NAMALWA (cell line): ENCODE data around the gene MYBL2.
"Not testable (repeated sequence)": the region's sequence is repeated elsewhere in the genome, so short reads cannot be mapped to it uniquely, and the experiment has no call there.

Source experiments
- DNase-seq: peaks from one replicate; pipeline ENCODE4 v3.0.0-alpha.2; 2015; ENCODE audit warnings: low spot score

MYBL2 gene

DNA sequence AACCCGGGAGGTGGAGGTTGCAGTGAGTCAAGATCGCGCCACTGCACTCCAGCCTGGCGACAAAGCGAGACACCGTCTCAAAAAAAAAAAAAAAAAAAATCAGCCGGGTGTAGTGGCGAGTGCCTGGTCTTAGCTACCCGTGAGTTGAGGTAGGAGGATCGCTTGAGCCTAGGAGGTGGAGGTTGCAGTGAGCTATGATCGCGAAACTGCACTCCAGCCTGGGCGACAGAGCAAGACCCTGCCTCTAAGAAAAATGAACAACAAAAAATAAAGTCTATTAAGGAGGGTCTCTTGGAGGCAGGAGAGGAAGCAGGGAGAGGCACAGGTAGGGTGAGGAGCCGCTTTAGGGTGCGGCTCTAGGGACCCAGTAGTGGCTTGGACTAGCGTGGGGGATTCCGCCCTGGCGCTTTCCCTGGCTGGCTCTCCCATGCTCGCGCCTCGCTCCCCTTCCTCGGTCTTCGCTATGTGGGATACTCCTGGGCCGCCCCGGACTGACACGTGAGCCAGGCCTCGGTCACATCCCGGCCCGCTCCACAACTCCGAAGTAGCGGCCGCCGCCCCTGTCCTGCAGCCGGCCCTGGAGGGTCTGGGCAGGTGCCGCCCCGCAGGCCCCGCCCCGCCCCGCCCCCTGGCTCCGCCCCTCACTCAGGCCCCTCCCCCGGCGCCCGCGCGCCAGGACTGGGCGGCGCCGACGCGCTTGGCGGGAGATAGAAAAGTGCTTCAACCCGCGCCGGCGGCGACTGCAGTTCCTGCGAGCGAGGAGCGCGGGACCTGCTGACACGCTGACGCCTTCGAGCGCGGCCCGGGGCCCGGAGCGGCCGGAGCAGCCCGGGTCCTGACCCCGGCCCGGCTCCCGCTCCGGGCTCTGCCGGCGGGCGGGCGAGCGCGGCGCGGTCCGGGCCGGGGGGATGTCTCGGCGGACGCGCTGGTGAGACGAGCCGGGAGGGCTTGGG lies at the start of gene MYBL2:
Gene MYBL2 (plus strand): TSS at position 739 of the 953 bp plus-strand sequence. CDS start 170 bp downstream, at position 909.
- peak; percentile 84 for DNase-seq

DNA sequence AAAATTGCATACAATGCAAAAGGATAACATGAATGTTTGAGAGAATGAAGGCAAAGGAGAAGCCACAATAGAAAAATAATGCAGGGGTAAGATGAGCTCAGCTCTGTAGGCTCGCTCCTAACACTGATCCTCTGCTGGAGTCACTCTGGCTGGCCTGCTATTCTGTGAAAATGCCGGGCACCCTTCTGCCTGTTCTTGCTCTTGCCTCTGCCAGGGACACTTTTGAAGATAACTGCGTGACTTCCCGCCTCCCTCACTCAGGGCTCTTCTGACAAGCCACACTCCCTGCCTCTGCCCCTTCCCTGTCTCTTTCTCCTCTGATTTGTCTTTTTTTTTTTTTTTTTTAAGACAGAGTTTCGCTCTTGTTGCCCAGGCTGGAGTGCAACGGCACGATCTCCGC lies 35.3 kb upstream of the MYBL2 start:
- DNase-seq: no peak

DNA sequence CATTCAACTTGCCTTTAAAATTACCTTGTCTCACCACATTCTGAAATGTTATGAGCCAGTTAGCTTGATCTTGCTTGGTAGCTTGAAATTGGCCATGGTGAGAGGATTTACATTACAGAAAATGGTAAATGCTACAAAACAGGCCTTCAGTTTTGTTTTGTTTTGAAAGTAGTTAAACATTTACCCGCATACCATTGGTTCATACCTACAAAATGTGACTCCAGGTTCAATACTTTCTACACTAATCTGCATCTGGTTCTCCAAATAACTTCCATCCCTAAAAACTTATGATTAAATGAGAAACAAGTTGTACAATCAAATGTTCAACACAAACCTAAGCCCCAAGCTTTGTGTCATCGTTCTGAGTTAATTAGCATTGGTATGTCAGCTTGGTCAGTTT lies 30.5 kb upstream of the MYBL2 start:
- DNase-seq: no peak

DNA sequence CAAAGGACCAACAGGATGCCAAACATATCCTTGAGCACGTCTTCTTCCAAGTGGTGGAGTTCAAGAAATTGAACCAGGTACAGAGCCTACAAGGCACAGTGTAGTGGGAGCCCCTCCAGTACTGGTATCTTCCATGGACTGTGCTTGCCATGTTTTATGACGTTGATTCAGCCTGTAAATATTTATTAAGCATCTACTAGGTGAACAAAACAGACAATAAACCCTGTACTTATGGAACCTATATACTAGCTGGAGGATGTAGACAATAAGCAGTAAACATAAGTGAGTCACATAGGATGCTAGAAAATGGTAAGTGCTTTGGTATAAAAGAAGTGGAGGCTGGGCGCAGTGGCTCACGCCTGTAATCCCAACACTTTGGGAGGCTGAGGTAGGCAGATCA lies 24.4 kb upstream of the MYBL2 start:
- DNase-seq: no peak

DNA sequence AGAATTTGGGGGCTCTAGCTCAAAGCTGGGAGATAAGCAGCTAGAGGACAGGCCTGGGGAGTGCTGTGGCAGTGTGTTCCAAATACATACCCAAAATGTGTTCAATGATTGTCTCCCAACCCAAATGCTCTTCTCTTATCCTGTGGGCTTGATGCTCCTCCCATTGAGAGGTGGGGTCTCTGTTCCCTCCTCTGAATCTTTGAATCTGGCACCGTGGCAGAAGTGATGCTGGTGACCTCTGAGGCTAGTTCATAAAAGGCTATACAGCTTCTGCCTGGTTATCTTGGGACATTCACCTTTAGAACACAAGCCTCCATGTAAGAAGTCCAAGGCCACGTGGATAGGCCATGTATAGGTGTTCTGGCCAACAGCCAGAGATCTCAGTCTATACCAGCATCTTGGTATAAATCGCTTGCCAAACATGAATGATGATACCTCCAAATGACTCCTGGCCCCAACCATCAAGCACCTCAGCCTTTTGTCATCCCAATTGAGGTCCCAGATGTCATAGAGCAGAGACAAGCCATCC lies 15.9 kb upstream of the MYBL2 start:
- DNase-seq: no peak

DNA sequence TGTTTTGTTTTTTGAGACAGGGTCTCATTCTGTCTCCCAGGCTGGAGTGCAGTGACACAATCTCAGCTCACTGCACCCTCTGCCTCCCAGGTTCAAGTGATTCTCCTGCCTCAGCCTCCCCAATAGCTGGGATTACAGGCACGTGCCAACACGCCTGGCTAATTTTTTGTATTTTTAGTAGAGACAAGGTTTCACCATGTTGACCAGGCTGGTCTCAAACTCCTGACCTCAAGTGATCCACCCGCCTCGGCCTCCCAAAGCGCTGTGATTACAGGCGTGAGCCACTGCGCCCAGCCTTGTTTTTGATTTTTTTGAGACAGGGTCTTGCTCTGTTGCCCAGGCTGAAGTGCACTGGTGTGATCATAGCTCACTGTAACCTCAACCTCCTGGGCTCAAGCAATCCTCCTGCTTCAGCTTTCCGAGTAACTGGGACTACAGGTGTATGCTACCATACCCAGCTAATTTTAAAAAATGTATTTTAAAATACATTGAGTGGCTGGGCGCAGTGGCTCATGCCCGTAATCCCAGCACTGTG lies 15.2 kb upstream of the MYBL2 start:
- not testable (repeated sequence) for DNase-seq

DNA sequence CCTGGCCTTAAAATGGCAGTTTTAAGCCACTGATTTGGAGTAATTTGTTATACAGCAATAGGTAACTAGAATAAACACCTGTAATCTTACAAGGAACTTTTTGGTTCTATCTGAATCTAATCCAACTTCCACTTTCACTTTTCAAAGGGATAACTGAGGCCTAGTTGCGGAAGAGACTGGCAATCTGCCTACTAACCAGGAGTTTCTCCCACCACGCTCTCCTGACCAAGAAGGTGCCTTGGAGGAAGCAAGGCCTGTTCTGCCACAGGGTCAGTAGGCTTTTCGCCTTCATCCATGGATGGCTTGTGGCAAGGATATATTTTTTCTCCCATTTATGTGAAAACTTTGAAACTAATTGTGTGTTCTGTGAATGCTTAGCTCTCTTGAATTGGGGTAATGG lies 12.9 kb upstream of the MYBL2 start:
- no peak for DNase-seq

DNA sequence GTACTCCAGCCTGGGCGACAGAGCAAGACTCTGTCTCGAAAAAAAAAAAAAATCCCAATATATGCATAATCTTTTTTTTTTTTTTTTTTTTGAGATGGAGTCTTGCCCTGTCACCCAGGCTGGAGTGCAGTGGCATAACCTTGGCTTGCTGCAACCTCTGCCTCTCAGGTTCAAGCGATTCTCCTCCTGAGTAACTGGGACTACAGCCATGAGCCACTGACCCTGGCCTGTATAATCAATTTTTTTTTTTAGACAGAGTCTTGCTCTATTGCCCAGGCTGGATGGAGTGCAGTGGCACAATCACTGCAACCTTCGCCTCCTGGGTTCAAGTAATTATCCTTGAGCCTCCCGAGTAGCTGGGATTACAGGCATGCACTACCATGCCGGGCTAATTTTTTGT lies 11.7 kb upstream of the MYBL2 start:
- DNase-seq: not testable (repeated sequence)

DNA sequence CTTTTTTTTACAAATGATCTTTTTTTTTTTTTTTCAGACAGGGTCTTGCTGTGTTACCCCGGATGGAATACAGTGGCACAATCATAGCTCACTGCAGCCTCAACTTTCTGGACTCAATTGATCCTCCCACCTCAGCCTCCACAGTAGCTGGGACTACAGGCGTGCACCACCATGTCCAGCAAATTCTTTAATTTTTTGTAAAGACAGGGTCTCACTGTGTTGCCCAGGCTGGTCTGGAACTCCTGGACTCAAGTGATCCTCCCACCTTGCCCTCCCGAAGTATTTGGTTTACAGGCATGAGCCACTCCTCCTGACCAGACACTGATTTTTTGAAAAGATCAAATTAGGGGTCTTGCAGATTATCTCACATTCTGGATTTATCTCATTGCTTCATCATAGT lies 11.0 kb upstream of the MYBL2 start:
- peak; percentile 2 for DNase-seq

DNA sequence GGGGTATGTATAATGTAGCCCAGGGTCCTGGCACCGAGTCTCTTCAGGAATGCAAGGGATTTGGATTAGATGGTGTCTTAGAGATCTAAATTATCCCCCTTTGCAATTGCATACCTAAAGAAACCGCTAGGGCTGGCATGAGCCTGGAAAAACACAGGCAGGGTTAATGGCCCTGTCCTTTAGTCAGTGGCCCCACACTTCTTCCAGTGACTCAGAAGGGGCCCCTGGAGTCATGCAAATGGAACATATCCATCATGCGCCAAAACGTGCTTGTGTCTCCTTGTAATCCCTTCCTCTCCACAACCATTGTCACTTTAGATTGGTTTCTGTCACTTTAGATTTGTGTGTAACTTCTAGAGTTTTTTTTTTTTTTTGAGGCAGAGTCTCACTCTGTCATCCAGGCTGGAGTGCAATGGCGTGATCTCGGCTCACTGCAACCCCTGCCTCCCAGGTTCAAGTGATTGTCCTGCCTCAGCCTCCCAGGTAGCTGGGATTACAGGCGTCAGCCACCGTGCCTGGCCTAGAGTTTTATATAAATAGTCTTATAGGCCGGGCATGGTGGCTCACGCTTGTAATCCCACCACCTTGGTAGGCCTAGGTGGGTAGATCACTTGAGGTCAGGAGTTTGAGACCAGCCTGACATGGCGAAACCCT lies 8.7 kb upstream of the MYBL2 start:
- no peak for DNase-seq

DNA sequence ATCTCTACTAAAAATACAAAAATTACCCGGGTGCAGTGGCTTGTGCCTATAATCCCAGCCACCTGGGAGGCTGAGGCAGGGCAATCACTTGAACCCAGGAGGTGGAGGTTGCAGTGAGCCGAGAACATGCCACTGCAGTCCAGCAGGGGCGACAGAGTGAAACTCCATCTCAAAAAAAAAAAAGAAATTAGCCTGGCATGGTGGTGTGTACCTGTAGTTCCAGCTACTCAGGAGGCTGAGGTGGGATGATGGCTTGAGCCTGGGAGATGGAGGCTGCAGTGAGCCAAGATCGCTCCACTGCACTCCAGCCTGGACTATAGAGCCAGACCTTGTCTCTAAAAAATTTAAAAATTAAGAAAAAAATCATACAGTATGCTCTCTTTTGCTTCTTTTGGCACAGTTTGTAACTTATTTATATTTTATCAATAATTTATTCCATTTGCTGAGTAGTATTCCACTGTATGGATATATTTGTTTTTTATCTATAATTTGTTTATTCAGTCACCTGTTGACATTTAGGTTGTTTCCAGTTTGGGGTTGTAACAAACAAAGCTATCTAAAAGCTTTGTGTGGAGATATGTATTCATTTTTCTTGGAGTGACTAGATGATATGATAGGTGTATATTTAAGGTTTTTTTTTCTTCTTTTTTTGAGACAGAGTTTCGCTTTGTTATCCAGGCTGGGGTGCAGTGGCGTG lies 8.0 kb upstream of the MYBL2 start:
- DNase-seq: peak; percentile 57

DNA sequence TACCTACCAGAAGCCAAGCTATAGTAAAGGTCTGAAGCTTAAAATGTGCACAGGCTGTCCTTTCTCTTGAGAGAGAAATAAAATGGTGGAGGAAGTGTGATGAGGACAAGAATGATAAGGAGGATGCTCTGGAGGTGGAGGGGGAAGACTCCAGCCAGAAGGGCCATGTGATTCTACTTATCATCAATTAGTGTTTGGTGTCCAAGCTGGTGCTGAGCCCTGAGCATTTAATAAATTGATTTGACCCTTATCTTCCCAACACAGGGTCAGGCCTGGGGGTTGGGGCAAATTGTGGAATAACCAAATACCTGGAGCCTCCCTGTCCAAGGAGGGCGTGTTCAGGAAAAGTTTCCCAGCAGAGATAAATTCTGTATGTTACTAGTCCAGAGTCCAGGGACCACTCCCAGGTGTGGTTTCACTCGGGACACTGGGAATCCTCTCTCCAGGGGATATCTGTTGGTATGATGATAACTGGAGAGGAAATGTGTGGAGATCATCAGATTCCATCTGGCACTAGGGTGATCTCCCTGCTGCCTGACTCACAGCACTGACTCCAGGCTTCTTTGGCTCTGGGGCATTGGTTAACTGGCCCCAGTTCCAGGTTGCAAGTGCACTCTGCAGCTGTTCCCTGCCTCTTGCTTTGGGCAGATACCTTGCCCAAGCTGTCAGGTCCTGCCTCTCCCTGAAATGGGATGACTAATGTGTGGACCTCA lies 3.8 kb upstream of the MYBL2 start:
- DNase-seq: peak; percentile 1

DNA sequence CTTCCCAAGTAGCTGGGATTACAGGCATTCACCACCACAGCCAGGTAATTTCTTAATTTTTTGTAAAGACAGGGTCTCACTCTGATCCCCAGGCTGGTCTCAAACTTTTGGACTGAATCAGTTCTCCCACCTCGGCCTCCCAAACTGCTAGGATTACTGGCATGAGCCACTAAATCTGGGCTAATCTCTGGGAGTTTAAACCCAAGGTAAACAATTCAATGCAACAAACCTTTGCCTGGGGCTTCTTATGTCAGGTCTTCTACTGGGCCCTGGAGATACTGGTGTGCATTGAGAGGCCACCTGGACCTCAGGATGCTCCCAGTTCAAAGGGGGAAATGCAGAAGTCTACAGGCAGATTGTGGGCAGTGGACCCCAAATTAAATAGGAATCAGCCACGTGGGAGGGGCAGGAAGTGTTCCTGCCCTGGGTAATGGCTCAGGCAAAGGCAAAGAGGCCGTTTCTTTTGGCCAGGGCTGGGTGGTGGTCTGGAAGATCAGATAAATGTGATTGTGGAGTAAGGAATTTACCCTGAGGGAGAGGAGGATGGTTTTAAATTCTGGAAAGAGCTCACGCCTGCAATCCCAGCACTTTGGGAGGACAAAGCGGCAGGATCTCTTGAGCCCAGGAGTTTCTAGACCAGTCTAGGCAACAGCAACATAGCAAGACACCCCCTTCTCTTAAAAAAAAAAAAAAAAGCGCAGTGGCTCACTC lies 1.3 kb upstream of the MYBL2 start:
- DNase-seq: peak; percentile 11

DNA sequence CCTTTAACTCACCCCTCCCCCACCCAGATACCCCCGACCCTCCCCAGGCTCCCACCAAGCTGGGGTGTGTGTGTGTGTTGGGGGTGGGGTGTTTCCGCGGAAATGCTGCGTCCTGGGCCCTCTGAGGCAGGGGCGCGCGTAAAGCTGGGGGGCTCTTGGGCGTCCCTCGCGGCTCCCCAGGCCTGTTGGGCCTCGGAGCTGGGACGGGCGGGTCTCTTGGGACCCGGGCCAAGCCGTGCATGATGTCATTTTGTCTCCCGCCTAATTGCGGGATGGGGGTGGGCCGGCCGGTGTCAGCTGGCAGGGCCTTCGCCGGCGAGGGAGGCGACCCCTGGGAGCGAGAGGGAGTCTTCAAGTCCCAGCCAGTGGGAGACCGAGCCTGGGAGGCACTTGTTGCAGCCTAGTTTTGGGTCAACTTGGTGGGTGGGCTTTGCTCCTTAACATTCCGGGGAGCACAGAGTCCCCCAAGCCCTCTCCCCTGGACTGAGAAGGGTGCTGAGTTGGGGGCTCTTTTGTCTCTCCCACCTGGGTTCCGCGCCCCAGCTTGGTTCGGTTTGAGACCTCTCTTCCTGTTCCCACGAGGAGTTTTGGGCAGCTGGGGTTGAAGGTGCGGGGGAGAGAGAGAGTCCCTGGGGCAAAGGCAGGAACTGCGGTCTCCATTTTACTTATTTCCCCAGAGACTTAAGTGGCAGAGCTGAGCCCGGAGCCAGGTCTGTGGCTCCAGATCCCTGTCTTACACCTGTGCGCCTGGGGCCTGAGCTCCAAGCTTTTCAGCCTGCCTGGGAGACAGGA lies 623 bp downstream of the MYBL2 start:
- peak; percentile 91 for DNase-seq

DNA sequence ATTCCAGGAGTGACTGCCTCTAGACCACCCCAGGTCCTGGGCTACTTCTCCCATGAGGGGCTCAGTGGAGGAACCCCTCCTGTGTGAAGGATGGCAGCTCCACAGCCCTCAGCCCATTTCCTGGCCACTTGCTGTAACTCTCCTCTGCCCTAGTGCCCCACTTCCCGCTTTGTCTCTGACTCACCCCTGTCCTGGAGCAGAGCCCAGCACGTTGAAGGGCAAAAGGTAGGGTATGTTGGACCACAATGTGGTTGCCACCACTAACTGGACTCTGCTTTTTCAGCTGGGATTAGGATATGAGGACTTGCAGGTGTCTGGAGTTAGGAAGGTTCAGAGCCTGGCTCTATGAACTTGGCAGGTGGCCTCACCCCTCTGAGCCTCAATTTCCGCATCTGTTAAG lies 2.4 kb downstream of the MYBL2 start:
- peak; percentile 13 for DNase-seq

DNA sequence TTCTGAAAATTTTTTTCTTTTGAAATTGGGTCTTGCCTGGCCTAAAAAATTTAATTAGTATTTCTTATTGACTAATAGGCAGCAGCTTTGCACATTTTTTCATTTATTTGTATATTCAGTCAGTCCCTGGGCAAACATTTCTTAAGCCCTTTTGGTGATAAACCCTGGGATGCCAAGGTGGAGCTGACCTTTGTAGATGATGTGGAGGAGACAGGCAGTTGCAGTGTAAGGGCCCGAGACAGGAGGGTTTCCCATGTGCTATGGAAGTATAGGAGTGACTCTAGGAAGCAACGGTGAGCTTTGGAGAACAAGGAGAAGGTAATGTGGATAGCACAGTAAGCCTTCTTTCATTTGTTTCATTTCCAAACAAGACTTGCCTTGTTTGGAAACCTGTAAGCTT lies 3.5 kb downstream of the MYBL2 start:
- no peak for DNase-seq

DNA sequence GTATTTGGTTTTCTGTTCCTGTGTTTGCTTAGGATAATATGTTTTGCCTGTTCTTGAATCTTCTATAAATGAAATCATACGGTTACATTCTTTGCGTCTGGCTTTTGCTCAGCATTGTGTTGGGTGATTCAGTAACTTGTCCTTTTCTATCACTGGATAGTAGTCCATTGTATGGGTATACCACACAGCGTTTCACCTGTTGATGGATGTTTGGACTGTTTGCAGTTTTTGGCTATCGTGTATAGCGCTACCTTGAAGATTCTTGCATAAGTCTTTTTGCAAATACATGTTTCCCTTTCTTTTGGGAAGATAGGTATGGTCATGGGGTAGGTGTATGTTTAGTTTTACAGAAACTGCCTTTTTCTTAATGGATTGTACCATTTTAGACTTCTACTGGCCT lies 9.5 kb downstream of the MYBL2 start:
- DNase-seq: no peak

DNA sequence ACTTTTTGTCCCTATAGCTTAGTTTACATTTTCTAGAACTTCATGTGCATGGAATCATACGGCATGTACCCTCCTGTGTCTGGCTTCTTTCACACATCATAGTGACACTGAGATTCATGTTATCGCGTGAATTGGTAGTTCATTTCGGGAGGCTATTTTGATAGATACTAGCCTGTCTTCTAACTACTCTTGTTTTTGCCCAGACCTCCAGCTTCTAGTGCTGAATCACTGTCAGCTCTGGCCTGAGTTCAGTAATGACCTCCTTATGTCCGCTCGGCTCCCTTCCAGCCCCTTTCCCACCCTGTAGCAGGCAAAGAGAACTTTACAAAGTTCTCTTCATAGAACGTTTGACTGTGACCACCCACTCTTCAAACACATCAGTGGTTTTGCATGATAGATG lies 14.1 kb downstream of the MYBL2 start:
- DNase-seq: peak; percentile 63

DNA sequence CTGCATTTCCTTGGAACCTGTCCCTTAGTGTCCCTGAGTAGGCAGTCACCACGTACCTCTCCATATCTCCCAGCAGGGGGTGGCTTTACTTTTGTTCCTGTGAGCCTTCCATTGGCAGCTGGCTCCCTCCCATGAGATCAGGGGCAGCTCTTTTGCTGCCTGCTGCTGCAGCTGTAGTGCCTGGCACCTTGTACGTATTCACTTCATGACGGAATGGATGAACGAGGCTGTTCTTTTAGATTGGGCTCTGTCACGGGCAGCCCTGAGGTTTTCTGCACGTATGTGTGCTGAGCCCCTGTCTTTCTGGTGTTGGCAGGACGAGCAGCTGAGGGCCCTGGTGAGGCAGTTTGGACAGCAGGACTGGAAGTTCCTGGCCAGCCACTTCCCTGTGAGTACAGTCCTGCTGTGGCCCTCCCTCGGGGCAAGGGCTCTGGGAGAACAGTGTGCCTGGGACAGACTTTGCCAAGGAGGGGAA lies 14.6 kb downstream of the MYBL2 start:
- DNase-seq: peak; percentile 96

DNA sequence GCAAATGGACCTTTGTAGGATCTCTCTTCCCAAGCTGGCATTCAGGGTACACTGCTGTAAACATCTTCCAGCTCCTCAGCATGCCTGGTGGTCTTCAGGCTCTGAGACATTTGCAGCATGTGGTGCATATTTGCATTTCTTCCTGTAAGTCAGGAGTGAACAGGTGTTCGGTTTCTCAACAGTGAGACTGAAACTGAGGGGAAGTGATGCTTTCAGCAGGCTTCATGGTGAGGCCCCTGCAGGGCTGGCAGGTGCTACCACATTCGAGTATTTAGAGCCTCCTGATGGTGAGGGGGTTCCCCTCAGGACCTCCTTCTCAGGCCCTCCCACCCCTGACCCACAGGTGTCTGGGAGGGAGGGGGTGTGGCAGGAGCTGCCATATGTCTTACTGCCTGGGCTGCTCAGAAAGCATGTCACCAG lies 15.1 kb downstream of the MYBL2 start:
- peak; percentile 98 for DNase-seq
